Limb (tissue), 2 donors: Measurements from ENCODE around the gene GYG2.

ENCODE experiments used
- DNase-seq, 2 donors: peaks; one replicate each; pipeline ENCODE4 v3.0.0-alpha.2; 2016; ENCODE audit errors: extremely low spot score in 2 of 2

GYG2 gene

GRCh38 chrX:2812161-2812907, 16.4 kb upstream of the GYG2 start:
- peak; percentile 8 to 45 for DNase-seq

DNA sequence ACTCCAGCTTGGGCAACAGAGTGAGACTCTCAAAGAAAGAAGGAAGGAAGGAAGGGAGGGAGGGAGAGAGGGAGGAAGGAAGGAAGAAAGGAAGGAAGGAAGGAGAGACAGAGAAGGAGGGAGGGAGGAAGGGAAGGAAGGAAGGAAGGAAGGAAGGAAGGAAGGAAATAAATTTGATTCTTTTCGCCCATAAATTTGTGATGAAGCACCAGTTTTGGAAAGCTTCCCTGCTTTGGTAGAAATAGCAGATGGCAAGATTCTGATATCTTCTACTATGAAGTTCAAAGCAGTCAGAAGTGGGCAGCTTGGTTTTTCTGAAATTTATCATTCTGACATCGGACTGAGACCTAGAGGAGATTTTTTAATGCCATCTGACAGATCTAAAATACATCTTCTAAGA, 11.7 kb upstream of the GYG2 start:
- no peak for DNase-seq

DNA sequence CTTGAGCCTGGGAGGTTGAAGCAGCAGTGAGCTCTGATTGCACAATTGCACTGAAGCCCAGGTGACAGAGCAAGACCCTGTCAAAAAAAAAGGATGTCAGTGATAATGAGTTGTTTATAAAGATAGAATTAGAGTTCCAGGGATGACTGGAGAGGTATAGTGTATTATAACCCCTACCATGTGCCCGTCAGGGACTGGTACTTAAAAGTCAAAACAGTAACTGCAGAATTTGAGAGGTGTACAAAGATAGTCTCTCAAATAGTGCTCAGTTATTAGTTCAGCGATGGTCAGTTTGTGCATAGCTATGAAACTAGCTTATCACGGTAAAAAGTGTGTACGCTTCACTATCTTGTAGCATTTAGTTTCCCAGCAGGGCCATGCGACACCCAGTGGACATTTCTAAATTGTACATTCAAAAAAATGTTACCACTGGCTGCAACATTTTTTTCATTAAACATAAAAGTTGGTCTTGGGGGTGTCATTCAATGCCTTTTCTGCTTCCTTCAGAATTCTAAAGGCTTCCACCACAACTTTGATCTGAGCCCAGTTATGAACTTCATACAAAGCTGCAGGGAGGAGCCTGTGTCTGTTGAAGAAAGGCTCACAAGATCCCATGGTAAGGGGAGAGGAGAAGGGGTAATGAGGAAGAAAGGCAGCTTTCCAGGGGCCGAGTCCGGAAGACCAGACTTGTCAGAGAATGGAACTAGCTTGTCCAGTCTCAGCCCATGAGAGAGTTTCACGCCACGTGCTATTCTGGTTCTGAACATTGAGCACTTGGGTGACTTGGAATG, 9.2 kb upstream of the GYG2 start:
- no peak for DNase-seq

GRCh38 chrX:2820136-2820771, 8.5 kb upstream of the GYG2 start:
- no peak for DNase-seq

DNA sequence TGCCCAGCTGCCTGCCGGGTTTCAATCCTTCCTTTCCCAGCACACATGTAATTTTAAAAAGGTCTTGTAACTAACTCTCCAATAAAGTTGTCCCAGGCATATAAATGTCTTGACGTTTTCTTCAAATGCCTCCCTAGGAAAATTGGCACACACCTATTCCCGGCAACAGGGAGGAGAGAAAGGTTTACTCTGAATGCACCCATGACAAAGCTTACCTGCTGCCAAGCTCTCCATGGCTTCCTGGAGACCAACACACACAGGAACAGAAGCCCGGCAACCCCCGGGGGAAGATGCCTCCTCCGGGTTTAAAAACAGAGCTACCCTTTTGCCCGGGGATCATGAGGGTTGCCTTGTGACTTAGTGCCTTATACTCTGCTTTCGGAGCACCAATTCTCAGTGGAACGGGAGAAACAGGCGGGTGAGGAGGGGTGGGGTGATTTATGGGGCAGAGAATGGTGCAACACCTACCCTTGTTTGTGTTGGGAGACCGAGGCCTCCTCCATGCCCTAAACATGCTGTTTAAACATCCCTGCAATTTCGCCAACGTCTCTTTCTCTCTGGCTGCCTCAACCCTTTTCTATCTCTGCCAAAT, 4.8 kb upstream of the GYG2 start:
- DNase-seq, result no peak

DNA sequence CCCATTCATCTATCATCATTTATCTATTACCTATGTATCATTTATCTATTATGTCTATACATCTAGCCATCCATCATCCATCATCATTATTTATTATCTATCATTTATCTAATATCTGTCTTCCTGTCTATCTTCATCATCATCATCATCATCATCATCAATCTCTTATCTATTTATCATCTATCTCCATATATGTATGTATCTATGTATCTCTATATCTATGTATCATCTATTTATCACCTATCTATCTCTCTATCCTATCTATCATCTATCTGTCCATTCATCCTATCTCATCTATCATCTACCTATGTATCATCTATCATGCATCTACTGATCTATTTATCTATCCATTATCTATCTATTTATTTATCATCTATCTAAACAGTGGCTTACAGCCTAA, 3.8 kb upstream of the GYG2 start:
- no peak for DNase-seq

- peak in 1 of 2 donors; percentile 57 for DNase-seq
These were observed 255 bp downstream of the GYG2 start for GRCh38 chrX:2828959-2829411.

DNA sequence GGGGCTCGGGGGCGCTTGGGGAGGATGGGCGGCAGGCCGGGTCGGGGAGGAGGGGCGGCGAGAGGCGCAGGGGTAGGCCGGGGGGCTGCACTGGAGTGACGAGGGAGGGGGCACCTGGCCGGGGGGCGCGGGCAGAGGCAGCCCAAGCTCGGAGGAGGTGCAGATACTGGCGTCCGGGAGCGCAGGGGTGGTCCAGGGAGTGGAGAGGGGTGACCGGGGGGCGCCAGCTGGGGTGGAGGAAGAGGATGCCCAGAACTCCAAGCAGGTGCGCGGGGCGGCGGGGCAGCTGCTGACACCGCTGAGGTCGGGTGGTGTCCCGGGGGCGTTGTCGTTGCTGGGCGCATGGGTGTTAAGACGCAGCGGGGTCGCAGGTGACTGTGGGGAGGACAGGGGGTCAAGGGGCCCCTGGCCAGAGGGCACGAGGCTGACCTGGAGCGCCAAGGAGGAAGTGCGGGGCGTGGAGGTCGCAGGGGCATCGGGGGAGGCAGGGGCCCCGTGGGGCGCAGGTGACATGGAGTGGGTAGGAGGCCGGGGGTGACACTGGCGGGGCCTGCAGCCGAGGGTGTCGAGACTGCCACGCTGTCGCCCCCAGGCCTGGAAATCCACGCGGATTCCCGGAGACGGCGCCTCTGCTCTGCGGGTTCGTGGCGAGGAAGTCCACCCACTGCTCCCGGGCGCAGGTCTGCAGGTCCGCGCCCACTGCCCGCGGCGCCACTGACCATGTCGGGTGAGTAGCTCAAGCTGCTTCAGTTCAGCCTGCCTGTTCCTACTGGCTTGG, 928 bp downstream of the GYG2 start:
- peak in 1 of 2 donors; percentile 36 for DNase-seq

GRCh38 chrX:2831471-2832228, 2.9 kb downstream of the GYG2 start:
- no peak for DNase-seq

- DNase-seq, result no peak
These were observed 9.2 kb downstream of the GYG2 start for GRCh38 chrX:2837961-2838360.

DNA sequence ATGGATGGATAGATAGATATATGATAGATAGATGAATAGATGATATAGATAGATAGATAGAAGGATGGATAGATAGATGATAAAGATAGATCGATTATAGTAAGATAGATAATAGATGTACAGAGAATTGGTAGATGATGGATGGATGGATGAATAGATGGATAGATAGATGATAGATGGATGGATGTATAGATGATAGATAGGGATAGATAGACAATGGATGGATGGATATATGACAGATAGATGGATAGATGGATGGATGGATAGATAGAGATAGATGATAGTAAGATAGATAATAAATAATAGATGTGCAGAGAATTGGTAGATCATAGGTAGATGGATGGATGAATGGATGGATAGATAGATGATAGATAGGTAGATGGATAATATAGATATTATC, 12.2 kb downstream of the GYG2 start:
- no peak for DNase-seq

DNA sequence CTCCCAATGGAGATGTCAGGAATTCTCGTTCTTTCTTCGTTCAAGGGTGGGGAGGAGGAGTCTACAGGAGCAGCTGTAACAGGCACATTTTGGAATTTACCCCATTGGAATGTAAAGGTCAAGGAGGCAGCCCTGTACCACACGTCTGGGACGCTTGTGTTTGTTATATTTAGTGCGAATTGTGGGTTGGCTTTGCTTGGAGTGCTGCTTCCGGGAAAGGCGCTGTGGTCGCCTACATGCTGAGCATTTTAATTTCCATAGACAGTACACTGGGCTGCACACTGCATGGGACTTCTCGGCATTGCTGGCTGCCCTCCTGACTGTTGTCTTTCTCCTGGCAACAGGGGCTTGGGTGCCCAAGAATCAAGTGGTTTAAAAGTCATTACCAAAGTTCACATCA, 12.8 kb downstream of the GYG2 start:
- no peak for DNase-seq

- DNase-seq, result no peak
These were observed 18.3 kb downstream of the GYG2 start for GRCh38 chrX:2846992-2847391.

DNA sequence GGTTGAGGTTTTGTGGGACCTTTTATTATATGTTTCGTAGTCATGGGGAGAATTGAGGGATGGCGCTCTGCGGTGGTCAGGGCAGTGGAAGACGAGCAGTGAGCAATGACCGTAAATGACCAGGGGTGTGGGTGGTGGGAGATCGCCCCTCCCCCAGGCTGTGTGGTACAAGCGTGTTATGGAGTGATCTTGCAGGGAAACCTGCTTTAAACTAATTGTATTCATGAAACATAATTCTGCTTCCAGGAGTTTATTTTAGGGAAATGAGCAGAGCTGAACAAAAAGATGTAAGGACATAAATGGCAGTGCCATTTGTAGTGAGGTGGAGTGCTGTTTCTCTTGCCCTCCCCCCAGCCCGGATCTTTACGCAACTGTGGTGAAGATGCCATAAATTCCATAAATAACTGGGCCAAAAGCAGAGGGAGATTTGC, 20.2 kb downstream of the GYG2 start:
- DNase-seq, result no peak

DNA sequence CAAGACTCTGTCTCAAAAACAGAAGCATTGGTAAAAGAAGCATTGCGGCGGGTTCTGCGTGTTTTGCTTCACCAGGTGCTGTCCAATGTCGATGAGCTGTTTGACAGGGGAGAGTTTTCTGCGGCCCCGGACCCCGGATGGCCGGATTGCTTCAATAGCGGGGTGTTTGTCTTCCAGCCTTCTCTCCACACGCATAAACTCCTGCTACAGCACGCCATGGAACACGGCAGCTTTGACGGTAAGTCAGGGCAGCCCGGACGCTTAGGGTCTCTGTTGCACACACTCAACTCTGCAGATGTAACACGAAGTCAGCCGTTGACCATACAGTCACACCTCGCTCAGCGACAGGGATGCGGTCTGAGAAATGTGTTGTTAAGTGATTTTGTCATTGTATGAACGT, 26.2 kb downstream of the GYG2 start:
- DNase-seq, result no peak

DNA sequence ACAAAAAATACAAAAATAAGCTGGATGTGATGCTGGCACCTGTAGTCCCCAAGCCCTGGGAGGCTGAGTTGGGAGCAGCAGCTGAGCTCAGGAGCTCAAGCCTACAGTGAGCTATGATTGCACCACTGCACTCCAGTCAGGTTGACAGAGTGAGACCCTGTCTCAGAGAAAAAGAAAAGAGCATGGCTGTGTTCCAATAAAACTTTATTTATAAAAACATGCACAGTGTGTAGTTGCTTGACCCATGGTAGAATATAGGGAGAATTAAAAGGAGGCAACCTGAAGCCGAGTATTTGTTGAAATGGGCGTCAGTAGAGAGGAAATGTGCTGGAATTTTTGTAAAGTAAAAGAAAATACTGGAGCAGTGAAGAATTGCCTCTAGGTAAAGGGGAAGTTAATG, 27.0 kb downstream of the GYG2 start:
- DNase-seq, result no peak

GRCh38 chrX:2857566-2857965, 28.8 kb downstream of the GYG2 start:
- DNase-seq, result no peak

DNA sequence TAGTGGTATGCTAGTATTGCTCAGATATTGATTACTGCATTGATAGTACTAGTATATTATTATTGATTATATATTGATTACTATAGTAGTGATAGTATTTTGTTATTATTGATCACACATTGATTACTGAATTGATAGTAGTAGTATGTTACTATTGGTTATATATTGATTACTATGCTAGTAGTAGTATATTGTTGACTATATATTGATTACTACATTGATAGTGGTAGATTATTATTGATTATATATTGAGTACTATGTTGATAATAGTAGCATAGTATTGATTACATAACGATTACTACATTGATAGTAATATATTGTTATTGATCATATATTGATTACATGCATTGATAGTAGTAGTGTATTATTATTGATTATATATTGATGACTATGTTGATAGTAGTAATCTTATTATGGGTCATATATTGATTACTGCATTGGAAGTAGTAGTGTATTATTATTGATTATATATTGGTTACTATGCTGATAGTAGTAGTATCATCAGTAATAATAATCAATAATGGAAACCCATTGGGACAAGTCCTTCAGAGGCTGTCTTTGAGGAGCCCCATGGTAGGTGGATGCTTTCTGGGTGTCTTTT, 30.6 kb downstream of the GYG2 start:
- no peak for DNase-seq

DNA sequence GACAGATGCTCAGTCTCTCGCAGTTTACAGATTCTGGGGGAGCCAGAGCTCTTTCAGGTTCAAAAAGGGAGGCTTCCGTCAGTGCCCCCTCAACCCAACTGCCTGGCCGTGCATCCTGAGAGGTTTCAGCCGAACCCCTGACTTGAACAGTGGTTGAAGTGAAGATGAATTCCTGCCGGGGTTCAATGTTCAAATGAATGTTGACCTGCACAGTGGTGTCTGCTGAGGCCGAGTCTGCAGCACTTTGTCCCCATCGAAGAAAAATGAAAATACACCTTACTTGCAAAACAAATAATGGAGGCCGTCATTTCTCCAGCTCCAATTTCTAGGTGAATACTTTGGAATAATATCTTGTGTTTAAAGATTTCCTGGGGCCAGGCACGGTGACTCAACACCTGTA, 33.7 kb downstream of the GYG2 start:
- DNase-seq, result no peak

DNA sequence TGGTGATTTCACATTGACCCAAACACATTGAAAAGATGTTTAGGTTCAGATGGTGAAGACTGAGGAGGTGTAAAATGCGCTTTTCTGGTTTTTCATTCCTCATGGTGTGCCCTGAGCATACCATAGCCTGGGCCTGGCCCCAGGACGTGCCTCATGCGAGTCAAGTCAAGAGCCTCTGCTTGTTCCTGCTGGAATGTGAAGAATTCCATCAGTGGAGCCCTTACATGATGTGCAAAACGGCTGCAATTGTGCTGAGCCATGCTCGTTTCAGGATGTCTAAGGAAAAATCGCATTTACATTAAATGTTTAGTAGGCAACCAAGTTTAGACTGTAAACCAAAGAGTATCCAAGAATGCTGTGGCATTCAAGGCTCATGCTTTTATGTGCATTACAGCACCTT, 34.9 kb downstream of the GYG2 start:
- DNase-seq, result no peak
